Gastrocnemius medialis (tissue), 4 donors: ENCODE results near the gene ERC1. TPM values are rescaled to one million over a fixed set of nuclear protein-coding genes. Genes with fewer than 3 reads are reported as not detected.
"Not testable (repeated sequence)": the region's sequence is repeated elsewhere in the genome, so short reads cannot be mapped to it uniquely, and the experiment has no call there.

Source experiments
- ATAC-seq, 2 donors: fragments of 150-250 bp; one replicate each; pipeline ENCODE4 v1.9.1; 2016
- DNase-seq, 2 donors: peaks; one replicate each; pipeline ENCODE4 v3.0.0-alpha.2; 2019
- H3K27ac ChIP-seq, 4 donors: fragments of 200-600 bp; sonication (generic); 1 replicate in 1 of 4; 2 replicates in 3 of 4; pipeline ENCODE4 v1.5.1; 2016 to 2018; ENCODE audit warnings: mild to moderate bottlenecking in 2 of 4, moderate library complexity in 1 of 4
- H3K27me3 ChIP-seq, 3 donors: fragments of 200-600 bp; sonication (generic) in 2 of 3; 1 replicate in 1 of 3; 2 replicates in 2 of 3; pipeline versions ENCODE4 v1.5.1 to v1.6.0; 2016 to 2019; ENCODE audit warnings: mild to moderate bottlenecking in 1 of 3, moderate library complexity in 1 of 3
- H3K36me3 ChIP-seq, 2 donors: fragments of 200-600 bp; sonication (generic) in 1 of 2; one replicate each; pipeline ENCODE4 v1.5.1; 2017 to 2018
- H3K4me1 ChIP-seq, 2 donors: fragments of 200-600 bp; sonication (generic) in 1 of 2; one replicate each; pipeline ENCODE4 v1.5.1; 2016 to 2017; ENCODE audit warnings: mild to moderate bottlenecking in 2 of 2
- H3K4me3 ChIP-seq, 4 donors: fragments of 200-600 bp; sonication (generic) in 3 of 4; 1 replicate in 1 of 4; 2 replicates in 3 of 4; pipeline ENCODE4 v1.5.1; 2016 to 2019; ENCODE audit warnings: mild to moderate bottlenecking in 2 of 4
- H3K9me3 ChIP-seq, 3 donors: fragments of 200-600 bp; sonication (generic) in 2 of 3; 1 replicate in 1 of 3; 2 replicates in 2 of 3; pipeline ENCODE4 v1.5.1; 2016 to 2019
- POLR2A ChIP-seq, 2 donors: fragments of 450-650 bp; IDR thresholded peaks; one replicate each; pipeline ENCODE4 v1.6.1; 2017; ENCODE audit warnings: antibody characterized with exemption in 2 of 2, mild to moderate bottlenecking in 2 of 2, moderate library complexity in 2 of 2
- in situ Hi-C, 4 donors: fragments of 200-750 bp; cut with MboI; loops; one replicate each; pipeline versions ENCODE4 v1.15.0 to v1.8.0; 2017; ENCODE audit warnings: low sequenced_read_pairs in 4 of 4
- intact Hi-C: fragments of 100-400 bp; cut with DNase I; formaldehyde crosslinking; loops from one replicate; pipeline ENCODE4 v1.15.1; 2023; ENCODE audit warnings: low total_unique reads
- total RNA-seq, 4 donors: library from RNA; depleted of rRNA; stranded (reverse); fragments of >200 nt; gene quantifications; one replicate each; pipeline versions ENCODE4 v1.1.0 to v1.2.3, GENCODE V29; 2016
- TF ChIP-seq, protein P1 (sequence below), 5 experiments: fragments of 450-650 bp in 3 of 5; fragments of 200-600 bp in 2 of 5; sonication (generic) in 2 of 5; IDR thresholded peaks in 4 of 5; conservative IDR thresholded peaks in 1 of 5; 1 replicate in 4 of 5; 2 replicates in 1 of 5; pipeline ENCODE4 v1.5.1; 2016 to 2019; ENCODE audit warnings: antibody characterized with exemption in 5 of 5, mild to moderate bottlenecking in 3 of 5, moderate library complexity in 3 of 5

Gene ERC1
- total RNA-seq, 4 donors from 2014 or later, result 20.3 to 39.1 (median 23.5) TPM

DNA sequence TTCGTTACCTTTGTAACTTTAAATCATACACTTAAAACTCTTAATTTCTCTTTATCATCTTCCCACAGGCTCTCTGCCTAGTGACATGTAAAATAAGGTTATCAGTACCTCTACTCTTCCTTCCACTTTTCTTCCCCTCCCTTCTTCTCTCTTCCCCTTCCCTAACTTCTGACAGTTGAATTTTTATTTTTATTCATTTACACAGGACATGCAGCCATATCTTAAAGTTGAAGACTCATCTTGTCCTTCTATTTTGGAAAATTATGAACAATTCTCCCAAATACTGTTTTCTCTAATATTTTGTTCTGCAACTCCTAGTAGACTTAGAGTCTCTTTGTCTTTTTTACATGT is 339.4 kb downstream of the ERC1 start:
- in situ Hi-C loops (no loop called here), intact Hi-C loops (no loop called here)
- Histone ChIP-seq H3K9me3 (no peaks in the 10 kb centered on the region), H3K27me3 (no peaks in the 10 kb centered on the region), H3K36me3 (no peaks in the 10 kb centered on the region), H3K4me3 (no peak overlapping the region), H3K4me1 (no peaks in the 10 kb centered on the region), H3K27ac (no peak overlapping the region)
- TF ChIP-seq, protein P1, sequence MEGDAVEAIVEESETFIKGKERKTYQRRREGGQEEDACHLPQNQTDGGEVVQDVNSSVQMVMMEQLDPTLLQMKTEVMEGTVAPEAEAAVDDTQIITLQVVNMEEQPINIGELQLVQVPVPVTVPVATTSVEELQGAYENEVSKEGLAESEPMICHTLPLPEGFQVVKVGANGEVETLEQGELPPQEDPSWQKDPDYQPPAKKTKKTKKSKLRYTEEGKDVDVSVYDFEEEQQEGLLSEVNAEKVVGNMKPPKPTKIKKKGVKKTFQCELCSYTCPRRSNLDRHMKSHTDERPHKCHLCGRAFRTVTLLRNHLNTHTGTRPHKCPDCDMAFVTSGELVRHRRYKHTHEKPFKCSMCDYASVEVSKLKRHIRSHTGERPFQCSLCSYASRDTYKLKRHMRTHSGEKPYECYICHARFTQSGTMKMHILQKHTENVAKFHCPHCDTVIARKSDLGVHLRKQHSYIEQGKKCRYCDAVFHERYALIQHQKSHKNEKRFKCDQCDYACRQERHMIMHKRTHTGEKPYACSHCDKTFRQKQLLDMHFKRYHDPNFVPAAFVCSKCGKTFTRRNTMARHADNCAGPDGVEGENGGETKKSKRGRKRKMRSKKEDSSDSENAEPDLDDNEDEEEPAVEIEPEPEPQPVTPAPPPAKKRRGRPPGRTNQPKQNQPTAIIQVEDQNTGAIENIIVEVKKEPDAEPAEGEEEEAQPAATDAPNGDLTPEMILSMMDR (IDR thresholded peaks at IDR 0.05 in 4 of 5, conservative IDR thresholded peaks at IDR 0.05 in 1 of 5), result no peak
- no peak for TF ChIP-seq POLR2A (IDR thresholded peaks at IDR 0.05)
- ATAC-seq (no peak), DNase-seq (no peak)

DNA sequence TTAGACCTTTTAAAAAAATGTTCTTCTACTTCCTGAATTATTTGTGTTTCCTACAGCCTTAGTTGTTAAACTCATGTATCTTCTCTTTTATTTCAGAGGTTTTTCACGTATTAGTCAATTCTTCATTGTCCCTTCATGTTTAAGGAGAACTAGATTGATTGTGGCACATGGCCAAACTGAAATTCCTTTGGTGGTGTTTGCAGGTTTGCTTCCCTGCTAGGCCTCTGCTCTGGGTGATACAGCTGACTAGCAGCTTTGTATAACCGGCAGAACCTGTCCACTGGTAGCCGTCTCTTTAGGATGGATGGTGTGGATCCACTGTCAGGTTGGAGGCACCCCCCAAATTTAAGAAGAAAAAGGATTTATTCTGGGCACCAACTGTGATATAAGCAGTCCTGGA is 341.3 kb downstream of the ERC1 start:
- no peak for DNase-seq
- intact Hi-C loops, result no loop called here

DNA sequence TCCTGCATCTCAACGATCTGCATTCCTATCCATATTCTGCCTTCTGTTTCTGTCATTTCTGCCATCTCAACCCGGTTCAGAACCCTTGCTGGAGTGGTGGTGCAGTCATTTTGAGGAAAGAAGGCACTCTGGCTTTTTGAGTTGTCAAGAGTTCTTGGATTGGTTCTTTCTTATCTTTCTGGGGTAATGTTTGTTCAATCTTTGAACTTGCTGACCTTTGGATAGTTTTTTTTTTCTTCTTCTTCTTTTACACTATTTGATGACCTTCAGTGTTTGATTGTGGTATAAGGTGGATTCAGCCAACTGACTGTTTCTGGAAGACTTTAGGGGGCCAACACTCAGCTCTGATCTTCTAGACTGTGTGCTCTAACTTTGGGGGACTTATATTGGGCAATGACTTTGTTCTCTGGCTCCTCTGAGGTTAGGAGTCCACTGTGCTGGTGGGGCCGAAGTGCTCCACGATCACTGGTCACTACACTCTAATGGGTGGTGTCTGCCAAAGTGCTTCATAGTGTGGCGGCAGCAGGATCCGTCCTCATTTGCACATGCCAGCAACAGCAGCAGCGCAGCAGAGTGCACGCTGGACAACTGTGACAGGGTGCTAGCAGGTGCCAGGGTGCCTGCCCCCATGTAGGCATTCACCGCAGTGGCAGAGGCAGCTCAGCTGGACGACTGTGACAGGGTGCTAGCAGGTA is 347.6 kb downstream of the ERC1 start:
- no peak overlapping the region for H3K27ac ChIP-seq
- H3K36me3 ChIP-seq, result no peaks in the 10 kb centered on the region
- TF ChIP-seq, protein P1 (IDR thresholded peaks at IDR 0.05 in 4 of 5, conservative IDR thresholded peaks at IDR 0.05 in 1 of 5), result no peak
- TF ChIP-seq POLR2A (IDR thresholded peaks at IDR 0.05), result no peak
- ATAC-seq, result no peak
- in situ Hi-C loops, result no loop called here
- DNase-seq, result no peak
- H3K27me3 ChIP-seq, result no peaks in the 10 kb centered on the region
- no peak overlapping the region for H3K4me3 ChIP-seq
- intact Hi-C loops, result no loop called here
- no peaks in the 10 kb centered on the region for H3K9me3 ChIP-seq
- no peaks in the 10 kb centered on the region for H3K4me1 ChIP-seq

More for the DNA sequence above, 341.3 kb downstream of the ERC1 start:
- no peak overlapping the region for H3K4me3 ChIP-seq
- in situ Hi-C loops, result no loop called here
- TF ChIP-seq, protein P1 (IDR thresholded peaks at IDR 0.05 in 4 of 5, conservative IDR thresholded peaks at IDR 0.05 in 1 of 5), result no peak
- no peak for TF ChIP-seq POLR2A (IDR thresholded peaks at IDR 0.05)
- H3K36me3 ChIP-seq, result no peaks in the 10 kb centered on the region
- H3K27me3 ChIP-seq, result no peaks in the 10 kb centered on the region
- no peaks in the 10 kb centered on the region for H3K9me3 ChIP-seq
- no peak for ATAC-seq
- no peak overlapping the region for H3K27ac ChIP-seq
- no peaks in the 10 kb centered on the region for H3K4me1 ChIP-seq

- intact Hi-C loops, result not testable (repeated sequence)
Measured at GRCh38 chr12:1339178-1339541, 348.1 kb downstream of the ERC1 start.

GRCh38 chr12:1339618-1340319 is 348.7 kb downstream of the ERC1 start:
- Histone ChIP-seq H3K36me3 (no peaks in the 10 kb centered on the region), H3K4me1 (no peaks in the 10 kb centered on the region), H3K27ac (no peak overlapping the region), H3K27me3 (no peaks in the 10 kb centered on the region), H3K9me3 (no peaks in the 10 kb centered on the region), H3K4me3 (no peak overlapping the region)
- in situ Hi-C loops (no loop called here), intact Hi-C loops (no loop called here)
- ATAC-seq, result peak in 1 of 2 donors; percentile 30
- no peak for DNase-seq
- TF ChIP-seq, protein P1 (IDR thresholded peaks at IDR 0.05 in 4 of 5, conservative IDR thresholded peaks at IDR 0.05 in 1 of 5), result no peak
- TF ChIP-seq POLR2A (IDR thresholded peaks at IDR 0.05), result no peak

More at GRCh38 chr12:1339178-1339541, 348.1 kb downstream of the ERC1 start:
- H3K9me3 ChIP-seq, H3K36me3 ChIP-seq, ATAC-seq, in situ Hi-C loops, DNase-seq, H3K4me3 ChIP-seq, H3K27ac ChIP-seq, H3K4me1 ChIP-seq, H3K27me3 ChIP-seq: not testable (repeated sequence)

GRCh38 chr12:1341270-1341669 is 350.2 kb downstream of the ERC1 start:
- DNase-seq, H3K27ac ChIP-seq, H3K9me3 ChIP-seq, ATAC-seq, H3K4me3 ChIP-seq, intact Hi-C loops, H3K4me1 ChIP-seq, H3K36me3 ChIP-seq, H3K27me3 ChIP-seq, in situ Hi-C loops: not testable (repeated sequence)
